Left hindlimb (tissue), 1 donor: ENCODE results near the gene FOXRED2.
A peak's percentile ranks its signal among the peaks of the same experiment; 100 is the strongest.
"Not testable (repeated sequence)": the region's sequence is repeated elsewhere in the genome, so short reads cannot be mapped to it uniquely, and the experiment has no call there.

Experiments
- DNase-seq: peaks from one replicate; pipeline ENCODE4 v3.0.0-alpha.2; 2018

The FOXRED2 gene

DNA sequence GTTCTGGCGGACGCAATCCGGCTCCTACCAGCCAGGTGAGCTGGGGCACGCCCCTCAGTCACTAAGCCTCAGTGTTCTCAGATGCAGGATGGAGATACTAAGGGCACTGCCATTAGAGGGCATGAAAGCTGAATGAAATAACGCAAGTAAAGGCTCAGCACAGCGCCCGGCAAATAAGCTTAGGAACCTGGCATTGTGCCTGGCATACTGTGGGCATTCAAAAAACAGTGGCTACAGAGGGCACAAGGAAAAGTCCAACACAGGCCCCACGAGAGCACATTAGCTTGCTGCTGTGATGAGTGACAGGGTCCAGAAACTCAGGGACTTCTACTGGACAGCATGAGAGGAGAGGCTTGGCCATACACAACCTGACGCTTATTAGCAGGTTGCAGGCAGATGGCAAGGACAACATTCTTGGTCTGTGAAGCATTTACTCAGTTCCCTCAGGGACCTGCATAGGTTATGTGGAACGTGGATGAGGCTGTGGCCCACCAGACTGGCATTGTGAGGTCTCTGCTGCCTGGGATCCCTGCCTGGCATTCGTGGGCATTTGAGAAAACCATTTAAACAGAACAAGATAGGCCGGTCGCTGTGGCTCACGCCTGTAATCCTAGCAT, 37.6 kb downstream of the FOXRED2 start:
- DNase-seq = no peak

DNA sequence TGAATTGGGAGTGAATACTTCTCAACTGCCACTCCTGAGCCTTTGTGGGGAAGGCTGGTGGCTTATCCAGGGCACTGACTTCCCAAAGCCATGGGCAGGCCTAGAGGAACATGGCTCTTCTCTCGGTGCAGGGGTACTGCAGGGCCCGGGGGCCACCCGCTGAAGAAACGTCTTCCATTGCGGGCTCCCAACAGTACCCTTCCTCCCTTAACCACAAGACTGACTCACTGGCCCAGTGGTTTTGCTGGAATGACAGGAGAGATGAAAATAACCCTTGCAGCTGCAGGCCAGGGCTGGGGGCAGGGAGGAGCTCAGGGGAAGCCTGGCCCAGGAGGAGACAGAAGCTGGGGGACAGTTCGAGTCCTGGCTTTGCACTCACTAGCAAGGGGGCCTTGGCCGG, 38.9 kb downstream of the FOXRED2 start:
- DNase-seq = peak; percentile 69

DNA sequence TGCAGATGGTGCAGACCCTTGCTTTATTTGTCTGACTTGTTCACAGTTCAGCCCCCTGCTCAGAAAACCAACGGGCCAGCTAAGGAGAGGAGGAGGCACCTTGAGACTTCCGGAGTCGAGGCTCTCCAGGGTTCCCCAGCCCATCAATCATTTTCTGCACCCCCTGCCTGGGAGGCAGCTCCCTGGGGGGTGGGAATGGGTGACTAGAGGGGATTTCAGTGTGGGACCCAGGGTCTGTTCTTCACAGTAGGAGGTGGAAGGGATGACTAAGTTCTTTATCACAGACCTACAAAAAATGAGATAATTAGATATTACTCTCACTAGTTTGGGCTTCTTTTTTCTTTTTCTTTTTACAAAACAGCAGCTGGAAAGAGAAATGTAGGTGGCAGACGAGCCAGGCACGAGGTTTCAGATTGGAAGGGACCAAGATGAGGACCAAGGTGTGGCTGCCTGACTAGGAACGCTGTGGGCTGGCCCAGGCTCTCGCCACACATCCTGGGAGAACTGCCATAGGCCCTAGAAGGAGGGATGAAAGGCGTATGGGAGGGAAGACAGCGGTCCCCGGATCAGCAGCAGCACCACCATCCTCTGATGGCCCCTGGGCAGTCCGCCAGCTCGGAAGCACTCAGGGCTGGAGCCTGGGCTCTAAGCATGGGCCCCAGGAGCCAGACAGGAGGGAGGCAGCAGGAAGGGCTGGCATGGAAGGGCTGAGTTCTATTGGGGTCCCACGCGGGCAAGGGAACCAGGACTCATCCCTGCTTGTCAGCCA, 39.6 kb downstream of the FOXRED2 start:
- DNase-seq = peak; percentile 75

DNA sequence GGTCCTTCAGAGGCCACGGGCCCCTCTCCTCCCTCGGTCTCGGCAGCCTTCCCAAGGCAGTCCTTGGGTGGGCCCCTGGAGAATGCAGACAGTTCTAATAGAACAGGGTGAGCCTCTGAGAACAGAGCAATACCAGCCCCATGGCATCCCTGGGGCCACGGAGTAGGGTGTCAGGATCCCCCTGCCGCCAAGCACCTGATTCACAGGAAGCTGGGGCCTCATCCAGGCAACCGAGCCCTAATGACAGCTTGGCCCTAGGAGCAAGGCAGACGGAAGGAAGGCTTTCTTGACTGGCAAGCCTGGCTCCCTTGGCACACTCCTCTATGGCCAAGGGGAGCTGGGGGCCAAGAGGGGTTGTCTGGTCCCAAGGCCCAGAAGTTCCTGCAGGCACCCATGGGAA, 40.6 kb downstream of the FOXRED2 start:
- DNase-seq = no peak

DNA sequence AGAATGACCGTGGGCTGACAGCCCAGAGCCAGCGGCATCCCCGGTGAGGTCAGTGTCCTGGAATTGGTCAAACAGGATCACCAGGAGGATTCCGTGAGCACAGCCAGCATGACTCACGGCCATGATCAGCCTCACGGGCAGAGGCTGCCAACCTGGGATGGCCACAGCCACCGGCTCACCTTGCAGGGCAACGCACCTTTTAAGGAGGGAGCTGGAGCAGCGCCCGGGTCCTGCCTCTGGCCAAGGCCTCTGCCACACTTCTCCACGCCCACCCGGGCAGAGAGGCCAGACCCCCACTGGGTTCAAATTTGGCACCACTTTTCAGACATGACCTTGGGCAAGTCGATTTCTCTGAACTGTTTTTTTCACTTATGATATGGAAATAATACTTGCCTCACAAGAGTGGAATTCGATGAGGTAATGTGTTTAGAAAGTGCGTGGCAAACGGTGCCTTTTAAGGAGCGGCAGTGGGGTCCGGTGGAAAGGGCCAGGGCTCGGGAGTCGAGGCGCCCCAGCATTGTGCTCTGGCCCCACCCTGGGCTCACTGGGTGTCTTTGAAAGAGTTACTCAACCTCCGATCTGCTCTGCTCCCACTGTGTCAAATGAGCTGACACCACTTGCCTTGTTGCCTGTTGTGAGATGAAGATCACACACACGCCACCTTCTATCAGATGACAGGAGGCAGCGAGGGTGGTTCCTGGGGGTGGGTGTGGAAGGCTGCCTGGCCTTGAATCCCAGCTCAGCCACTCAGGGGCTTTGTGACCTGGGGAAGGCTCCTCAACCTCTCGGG, 41.4 kb downstream of the FOXRED2 start:
- DNase-seq = no peak

DNA sequence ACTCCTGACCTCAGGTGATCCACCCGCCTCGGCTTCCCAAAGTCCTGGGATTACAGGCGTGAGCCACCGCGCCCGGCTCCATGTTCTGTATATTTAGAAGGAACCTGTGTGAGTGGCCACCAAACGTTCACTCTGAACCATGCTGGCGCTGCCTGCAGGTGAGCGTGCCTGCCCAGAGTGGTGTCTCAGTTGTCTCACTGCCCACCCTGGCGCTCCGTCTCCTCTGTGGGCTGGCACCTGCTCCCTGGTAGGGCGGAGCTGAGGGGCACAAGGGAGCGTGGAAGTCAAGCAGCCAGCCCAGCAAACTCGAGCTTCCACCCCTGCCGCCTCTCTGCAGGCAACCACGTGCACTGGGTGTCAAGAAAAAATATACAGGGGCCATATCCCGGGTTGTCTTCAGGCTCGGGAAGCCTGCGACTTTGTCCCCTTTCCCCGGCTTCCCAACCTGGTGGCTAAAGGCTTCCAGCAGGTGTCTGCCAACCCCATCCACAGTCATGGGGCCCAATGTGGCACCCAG, 42.1 kb downstream of the FOXRED2 start:
- DNase-seq = no peak

DNA sequence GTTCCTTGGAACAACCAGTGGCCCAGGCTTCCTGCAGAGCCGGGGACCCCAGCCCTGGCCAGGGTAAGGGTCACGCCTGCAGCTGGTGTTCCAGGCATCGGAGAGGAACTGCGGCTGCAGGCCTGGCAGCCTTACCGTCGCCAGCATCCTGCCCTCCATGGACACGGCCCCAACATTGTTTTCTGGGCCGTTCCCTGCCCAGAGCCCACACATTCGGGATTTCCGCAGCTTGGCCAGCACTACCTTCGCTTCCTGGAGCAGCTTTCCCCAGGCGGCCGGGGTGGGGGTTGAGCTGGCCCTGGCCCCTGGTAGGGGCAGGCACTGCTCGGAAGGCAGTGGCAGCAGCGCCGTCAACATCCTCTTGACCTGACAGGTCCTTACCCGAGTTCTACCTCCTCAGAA, 43.1 kb downstream of the FOXRED2 start:
- DNase-seq = peak; percentile 53

DNA sequence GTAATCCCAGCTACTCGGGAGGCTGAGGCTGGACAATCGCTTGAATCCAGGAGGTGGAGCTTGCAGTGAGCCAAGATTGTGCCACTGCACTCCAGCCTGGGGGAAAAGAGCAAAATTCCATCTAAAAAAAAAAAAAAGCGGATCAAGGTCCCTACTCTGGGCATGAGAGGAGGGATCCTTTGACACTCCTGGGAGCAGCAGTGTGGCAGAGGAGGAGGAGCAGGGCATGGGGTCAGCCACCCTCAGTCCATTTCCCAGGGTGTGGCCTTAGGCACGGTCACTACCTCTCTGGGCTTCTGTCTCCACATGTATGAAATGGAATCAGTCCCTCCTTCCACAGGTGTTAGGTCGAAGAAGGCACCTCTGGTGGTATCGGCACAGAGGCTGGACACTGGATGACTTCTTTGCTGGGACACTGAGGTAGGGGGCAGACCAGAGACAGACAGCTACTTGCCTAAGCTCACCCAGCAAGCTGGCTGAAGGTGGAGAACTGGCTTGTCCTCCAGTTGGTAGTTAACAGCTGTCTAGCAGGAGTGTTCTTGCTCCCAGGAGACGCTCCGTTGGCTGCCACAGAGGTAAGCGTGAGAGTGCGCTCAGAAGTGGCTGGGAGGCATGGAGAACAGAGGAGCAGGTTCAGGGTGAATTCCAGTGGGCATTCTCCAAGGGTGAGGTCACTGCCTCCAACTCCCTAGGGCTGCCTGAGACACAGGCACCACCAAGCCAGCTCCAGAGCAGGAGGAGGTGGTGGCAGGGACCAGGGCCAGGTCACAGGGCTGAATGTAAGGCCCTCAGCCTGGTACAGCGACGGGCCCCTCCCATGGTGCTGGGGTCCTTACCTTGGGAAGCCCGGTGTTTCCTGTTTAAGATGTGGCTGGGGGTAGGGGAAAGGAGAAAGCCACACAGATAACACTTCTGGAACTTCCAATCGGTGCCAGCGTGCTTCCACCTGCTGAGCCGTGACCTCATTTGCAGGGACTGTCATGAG, 44.9 kb downstream of the FOXRED2 start:
- no peak for DNase-seq

DNA sequence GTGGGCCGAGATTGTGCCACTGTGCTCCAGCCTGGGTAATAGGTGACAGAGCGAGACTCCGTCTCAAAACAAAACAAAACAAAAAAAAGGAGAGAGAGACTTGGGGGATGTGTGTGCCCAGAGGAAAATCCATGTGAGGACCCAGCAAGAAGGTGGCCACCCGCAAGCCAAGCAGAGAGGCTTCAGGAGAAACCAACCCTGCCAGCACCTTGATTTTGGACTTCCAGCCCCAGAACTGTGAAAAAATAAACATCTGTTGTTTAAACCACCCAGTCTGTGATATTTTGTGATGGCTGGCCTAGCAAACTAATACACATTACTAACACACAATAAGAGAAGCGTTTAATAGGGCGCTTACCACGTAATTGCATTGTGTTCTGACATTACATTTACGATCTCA, 46.6 kb downstream of the FOXRED2 start:
- DNase-seq = no peak

DNA sequence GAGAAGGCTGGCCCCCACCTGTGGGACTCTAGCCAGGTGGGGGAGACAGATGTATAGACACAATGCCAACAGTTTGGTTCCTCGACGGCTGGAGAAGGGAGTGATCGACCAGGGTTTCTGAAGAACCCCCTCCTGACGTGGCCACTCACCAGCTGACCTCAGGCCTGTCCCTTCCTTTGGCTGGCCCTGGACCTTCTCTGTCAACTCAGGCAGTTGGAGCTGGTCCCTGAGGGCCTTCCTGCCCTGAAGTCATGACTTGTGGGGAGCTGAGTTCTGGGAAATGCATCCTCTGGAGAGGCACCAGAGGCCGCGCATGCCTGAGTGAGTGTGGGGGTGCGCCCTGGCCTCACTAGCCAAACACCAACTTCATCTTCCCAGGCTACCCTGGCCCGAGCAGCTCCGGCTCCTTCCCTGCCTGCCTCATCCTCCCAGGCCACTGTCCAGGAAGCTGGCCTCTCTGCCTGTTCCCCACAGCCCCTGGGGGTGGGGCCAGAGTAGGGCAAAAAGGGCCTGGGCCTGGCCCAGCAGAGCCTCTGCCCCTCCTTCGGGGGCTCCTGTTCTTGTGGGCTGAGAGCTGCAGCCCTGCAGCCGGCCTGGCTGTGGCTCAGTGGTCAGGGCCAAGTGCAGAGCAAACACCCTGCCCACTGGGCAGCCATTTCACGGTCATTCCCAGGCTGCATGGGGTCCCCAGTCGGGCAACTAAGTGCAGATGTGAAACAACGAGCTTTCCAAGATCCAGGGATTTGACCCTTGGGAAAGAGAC, 49.0 kb downstream of the FOXRED2 start:
- DNase-seq = peak; percentile 60

DNA sequence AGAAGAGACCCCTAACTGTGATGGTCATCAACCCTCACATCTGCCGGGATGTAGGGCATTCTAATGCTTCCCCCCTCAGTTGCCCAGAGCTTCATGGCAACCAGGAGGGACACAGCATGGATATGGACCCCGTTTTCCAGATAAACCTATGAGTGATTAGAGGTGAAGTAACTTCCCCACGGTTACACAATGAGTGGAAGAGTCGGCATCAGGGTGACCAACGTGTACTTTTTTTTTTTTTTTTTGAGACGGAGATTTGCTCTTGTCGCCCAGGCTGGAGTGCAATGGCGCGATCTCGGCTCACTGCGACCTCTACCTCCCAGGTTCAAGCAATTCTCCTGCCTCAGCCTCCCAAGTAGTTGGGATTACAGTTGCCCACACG, 50.4 kb downstream of the FOXRED2 start:
- no peak for DNase-seq

DNA sequence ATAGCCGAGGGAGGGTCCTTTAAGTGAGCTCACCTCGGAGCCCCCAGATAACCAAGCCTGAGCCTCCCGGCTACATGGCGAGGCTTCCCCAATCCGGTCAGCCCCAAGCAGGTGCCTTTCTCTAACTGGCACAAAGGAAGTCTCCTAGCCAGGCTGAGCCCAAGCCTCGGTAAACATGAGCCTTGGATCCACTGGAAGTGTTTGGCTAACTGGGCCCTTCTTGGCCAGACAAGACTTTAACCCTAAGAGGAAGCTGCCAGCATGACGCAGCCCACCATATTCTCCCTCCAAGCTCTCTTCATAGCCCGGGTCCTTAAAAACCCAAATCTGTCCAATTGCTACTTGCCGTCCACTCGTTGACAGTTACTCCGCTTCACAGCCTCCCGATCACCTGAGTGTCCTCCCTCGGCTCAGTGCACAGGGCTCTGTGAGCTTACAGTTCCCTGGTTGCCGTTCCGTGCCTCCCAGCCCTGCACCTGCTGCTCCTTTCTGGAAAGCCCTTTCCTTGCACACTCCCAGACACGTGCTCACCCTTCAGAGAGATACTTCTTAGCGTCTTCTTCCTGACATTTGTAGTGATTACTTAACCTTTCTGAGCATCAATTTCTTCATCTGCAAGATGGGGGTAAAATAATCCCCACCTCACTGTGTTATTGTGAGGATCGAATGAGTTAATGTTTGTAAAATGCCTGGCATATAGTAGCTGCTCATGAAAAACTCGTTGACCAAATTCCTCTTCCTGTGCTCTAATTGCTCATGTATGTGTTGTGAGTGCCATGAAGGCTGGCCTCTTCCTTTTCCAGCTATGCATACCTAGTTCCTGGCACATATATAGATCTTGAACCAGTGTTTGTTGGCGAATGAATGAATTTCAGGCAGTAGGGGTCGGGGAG, 51.0 kb downstream of the FOXRED2 start:
- no peak for DNase-seq

DNA sequence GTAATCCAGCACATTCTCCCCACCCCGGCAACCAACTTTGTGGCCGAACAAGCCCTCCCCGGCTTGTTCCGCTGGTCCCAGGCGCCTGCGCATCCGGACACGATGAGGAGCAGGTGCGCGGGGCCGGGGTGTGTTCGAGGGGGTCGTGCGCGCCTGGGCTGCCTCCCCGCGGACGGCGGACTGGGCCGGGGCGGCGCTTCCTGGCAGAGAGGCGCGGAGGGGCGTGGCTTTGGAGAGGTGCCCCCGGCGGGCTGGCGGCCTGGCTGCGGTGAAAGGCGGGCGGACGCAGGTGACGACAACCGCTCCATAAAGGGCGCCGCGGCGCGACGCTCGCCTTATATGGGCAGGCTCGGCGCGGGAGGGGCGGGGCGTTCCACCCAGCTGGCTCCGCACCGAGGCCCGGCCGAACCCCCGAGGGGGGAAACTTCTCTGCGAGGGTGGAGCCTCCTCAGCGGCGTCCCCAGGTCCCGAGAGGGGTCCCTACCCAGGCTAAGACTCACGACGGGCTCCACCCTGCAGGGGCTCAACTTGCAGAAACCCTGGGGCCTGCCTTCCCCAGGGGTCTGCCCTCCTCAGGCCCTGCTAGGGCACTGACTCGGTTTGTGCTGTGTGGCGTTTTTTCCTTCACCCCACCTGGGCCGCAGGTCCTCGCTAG, 51.8 kb downstream of the FOXRED2 start:
- DNase-seq = peak; percentile 89

DNA sequence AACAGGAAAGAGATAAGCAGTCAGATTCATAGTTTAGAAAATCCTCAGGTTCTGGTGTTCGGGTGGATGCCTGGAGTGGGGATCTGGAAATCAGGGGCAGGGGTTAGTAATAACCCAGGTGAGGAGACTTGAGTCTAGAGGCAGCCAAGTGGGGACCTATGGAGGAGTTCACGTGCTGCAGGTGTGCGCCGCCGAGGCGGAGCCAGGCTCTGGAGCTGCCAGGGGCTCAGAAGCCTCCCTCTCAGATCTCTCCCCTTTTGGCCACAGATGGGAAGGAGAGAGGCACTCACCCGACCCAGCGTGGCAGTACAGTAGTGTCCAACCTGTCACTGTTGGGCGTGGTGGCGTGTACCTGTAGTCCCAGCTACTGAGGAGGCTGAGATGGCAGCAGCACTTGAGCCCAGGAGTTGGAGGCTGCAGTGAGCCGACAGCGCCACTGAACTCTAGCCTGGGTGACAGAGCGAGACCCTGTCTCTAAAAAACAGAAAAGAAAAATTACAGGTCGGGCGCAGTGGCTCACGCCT, 52.9 kb downstream of the FOXRED2 start:
- DNase-seq = no peak

DNA sequence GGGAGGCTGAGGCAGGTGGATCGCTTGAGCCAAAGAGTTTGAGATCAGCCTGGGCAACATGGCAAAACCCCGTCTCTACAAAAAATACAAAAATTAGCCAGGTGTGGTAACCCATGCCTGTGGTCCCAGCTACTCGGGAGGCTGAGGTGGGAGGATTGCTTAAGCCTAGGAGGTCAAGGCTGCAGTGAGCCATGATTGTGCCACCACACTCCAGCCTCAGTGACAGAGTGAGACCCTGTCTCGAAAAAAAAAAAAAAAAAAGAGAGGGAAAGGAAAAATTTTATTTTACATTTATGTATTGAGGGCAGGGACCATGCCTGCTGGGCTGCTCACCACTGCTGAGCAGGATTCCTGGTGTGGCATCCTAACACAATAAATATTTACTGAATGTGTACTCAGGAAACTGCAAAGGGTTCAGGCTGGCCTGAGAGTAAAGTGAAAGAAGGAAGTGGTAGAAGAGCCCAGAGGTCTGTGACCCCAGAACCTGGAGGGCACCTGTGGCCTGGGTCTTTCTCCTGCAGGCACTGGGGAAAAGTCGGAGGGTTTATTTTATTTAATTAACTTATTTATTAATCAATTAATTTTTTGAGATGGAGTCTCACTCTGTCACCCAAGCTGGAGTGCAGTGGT, 53.7 kb downstream of the FOXRED2 start:
- not testable (repeated sequence) for DNase-seq

DNA sequence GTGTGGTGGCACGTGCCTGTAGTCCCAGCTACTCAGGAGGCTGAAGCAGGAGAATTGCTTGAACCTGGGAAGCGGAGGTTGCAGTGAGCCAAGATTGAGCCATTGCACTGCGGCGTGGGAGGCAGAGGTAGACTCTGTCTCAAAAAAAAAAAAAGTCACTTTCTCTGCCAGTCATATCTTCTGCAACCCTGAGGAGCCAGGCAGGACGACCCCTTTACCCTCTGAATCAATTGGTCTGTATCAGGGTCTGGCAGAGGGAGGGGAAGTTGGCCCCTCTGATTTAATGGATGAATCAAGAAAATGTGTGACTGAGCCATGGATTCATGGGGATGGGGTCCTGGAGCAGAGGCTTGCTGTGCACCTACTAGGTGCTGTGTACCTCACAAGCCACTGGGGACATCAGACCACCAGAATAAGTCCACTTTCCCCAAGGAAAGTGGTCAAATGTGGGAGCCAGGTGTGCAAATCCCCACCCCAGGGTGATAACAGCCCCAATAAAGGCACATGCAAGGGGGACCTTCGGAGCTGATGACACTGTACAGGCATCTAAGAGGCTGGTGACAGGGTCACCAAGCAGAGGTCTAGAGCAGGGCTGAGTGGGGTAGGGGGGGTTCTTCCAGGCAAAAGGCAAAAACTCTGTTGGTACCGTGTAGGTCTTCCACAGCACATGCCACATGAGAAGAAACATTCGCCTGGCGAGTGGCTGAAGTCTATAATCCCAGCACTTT, 54.4 kb downstream of the FOXRED2 start:
- DNase-seq = no peak

DNA sequence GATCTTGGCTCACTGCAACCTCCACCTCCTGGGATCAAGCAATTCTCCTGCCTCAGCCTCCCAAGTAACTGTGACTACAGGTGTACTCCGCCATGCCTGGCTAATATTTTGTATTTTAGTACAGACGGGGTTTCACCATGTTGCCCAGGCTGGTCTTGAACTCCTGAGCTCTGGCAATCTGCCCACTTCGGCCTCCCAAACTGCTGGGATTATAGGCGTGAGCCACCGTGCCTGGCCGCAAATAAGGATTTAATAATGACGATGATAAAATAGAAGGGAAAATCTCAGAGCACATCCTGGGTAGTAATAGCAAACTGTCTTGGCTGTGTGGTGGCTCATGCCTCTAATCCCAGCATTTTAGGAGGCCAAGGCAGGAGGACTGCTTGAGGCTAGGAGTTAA, 55.9 kb downstream of the FOXRED2 start:
- DNase-seq = not testable (repeated sequence)

DNA sequence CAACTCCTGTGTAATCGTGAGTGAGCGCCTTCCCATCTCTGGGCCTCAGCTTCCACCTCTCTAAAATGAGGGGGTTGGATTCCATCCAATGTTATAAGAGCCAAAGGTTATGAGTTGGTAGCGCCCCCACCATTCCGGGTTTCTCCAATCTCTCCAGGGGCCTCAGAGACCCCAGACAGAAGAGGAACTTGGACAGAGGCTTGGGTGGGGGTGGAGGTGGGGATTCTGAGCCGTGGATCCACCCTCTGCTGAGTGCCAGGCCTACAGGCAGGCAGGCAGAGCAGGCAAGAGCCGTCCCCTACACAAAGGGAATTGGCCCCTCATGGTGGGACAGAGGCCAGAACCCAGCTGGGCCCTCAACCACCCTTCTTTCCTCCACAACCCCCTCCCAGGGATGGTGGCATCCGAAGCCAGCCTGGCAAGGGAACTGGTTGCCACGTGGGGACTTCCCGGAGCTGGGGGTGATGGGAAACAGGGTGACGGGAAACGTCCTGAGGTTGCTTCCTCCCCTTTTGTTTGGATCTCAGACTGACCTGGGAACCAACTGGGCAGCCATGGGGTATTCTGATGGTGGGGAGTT, 57.2 kb downstream of the FOXRED2 start:
- no peak for DNase-seq
